Adrenal gland (tissue), 12 donors: Measurements from ENCODE around the gene CLEC19A. TPM values are rescaled to one million over a fixed set of nuclear protein-coding genes. Genes with fewer than 3 reads are reported as not detected.

ENCODE experiments used
- DNase-seq, 7 donors: peaks; one replicate each; pipeline ENCODE4 v3.0.0-alpha.2; 2019 to 2020
- H3K27ac ChIP-seq, 5 donors: fragments of 200-600 bp; sonication (generic) in 4 of 5; 1 replicate in 3 of 5; 2 replicates in 2 of 5; pipeline versions ENCODE4 v1.5.1 to v1.8.0; 2016 to 2020; ENCODE audit warnings: mild to moderate bottlenecking in 1 of 5
- H3K27me3 ChIP-seq: fragments of 200-600 bp; 2 replicates; pipeline ENCODE4 v1.8.0; 2021
- H3K36me3 ChIP-seq, 2 donors: fragments of 200-600 bp; replicated peaks in 1 of 2; 1 replicate in 1 of 2; 2 replicates in 1 of 2; pipeline versions ENCODE4 v1.5.1 to v1.8.0; 2018 to 2022
- H3K4me1 ChIP-seq, 2 donors: fragments of 200-600 bp; replicated peaks in 1 of 2; 1 replicate in 1 of 2; 2 replicates in 1 of 2; pipeline versions ENCODE4 v1.5.1 to v1.8.0; 2018 to 2021
- H3K4me3 ChIP-seq, 4 donors: fragments of 200-600 bp; sonication (generic) in 3 of 4; one replicate each; pipeline ENCODE4 v1.5.1; 2016 to 2018
- H3K9me3 ChIP-seq, 3 donors: fragments of 200-600 bp; sonication (generic) in 1 of 3; replicated peaks in 1 of 3; 1 replicate in 2 of 3; 2 replicates in 1 of 3; pipeline versions ENCODE4 v1.5.1 to v1.8.0; 2016 to 2021
- CTCF ChIP-seq, 6 experiments: fragments of 450-650 bp in 4 of 6; fragments of 200-600 bp in 2 of 6; sonication (generic) in 1 of 6; IDR thresholded peaks; 1 replicate in 5 of 6; 2 replicates in 1 of 6; pipeline versions ENCODE4 v1.5.1 to v1.8.0; 2016 to 2021; ENCODE audit warnings: antibody characterized with exemption in 6 of 6, mild to moderate bottlenecking in 2 of 6, moderate library complexity in 1 of 6
- POLR2A ChIP-seq, 2 donors: fragments of 450-650 bp; IDR thresholded peaks; one replicate each; pipeline ENCODE4 v1.6.1; 2017; ENCODE audit warnings: antibody characterized with exemption in 2 of 2, mild to moderate bottlenecking in 2 of 2, moderate library complexity in 1 of 2
- WGBS, 4 donors: extraction: QIAGEN DNeasy Blood & Tissue Kit in 2 of 4; methylation state at CpG; one replicate each; pipeline versions ENCODE4 v1.1.5 to v1.1.7; 2013 to 2017; 5-methylcytosine and 5-hydroxymethylcytosine counted together
- intact Hi-C, 2 donors: fragments of 100-400 bp; cut with DNase I; formaldehyde crosslinking; loops; one replicate each; pipeline versions ENCODE4 v1.14.1 to v1.15.0; 2022 to 2023
- polyA plus RNA-seq, 3 donors: library from polyadenylated mRNA; stranded (reverse); fragments of 200-250 nt in 2 of 3; fragments of 350-450 nt in 1 of 3; fragmentation: Illumina TruSeq in 1 of 3; extraction: RNeasy Lipid Tissue Mini Kit (QIAGEN cat#74804) in 1 of 3; gene quantifications; one replicate each; pipeline ENCODE4 v1.2.3, GENCODE V29; 2013 to 2014
- total RNA-seq, 9 donors: library from RNA; depleted of rRNA in 4 of 9; stranded (reverse); fragments of >200 nt in 4 of 9; fragments of 120-200 nt in 1 of 9; fragmentation: NEBNext Ultra II Directional in 1 of 9; extraction: Animal tissue kit (Norgen Biotek cat#: 25700) in 1 of 9; gene quantifications; one replicate each; pipeline versions ENCODE4 v1.1.0 to v1.2.4, GENCODE V29; 2013 to 2023
- donor health status: healthy with polysubstance abuse.
- donor health status: Bipolar disorder and iron deficiency.
- donor health status: DM: yes; HTN: yes; CAD: no.
- donor health status: DM: no; HTN: no; CAD: no.
- donor health status: DM: no; HTN: no; CAD: no.
- donor health status: DM: yes; HTN: yes; CAD: no.

The CLEC19A gene
- total and polyA plus RNA-seq, 12 donors, result 0.06 TPM; not detected in 11

DNA sequence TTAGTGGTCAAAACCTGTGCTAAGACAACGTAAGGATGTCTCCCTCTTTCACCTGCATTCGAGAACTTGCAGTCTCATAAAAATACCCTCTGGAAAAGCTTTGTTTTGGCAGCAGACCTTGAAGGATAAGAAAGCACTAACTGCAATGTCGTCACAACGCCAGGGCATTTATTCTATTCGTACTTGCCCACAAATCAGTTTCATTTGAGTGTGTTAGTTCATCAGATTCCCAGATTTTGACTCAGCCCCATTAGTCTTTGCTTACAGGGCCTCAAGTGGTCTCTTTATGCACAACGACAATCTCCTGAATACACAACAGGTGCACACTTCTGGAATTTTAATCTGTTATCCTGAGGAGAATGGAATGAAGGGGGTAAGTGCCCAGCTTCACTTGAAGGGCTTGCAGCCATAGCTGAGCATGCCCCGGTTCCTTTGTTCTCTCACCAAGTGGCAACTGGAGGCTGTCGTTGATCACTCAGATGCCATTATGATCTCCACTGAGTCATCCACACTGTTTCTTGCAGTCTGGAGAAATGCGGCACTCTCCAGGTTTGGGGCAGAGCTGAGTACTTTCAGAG, 58.8 kb downstream of the CLEC19A start:
- H3K4me3 ChIP-seq, result no peak overlapping the region
- no peaks in the 10 kb centered on the region for H3K4me1 ChIP-seq
- no peak overlapping the region for H3K27ac ChIP-seq
- intact Hi-C loops, result no loop called here
- TF ChIP-seq POLR2A (IDR thresholded peaks at IDR 0.05), result no peak
- H3K27me3 ChIP-seq, result no peaks in the 10 kb centered on the region
- no peaks in the 10 kb centered on the region for H3K36me3 ChIP-seq
- DNase-seq, result no peak
- H3K9me3 ChIP-seq, result no peaks in the 10 kb centered on the region
- 51 to 64% (median 55%) methylated on average over 9 of the region's 9 CpGs for WGBS, 4 donors

GRCh38 chr16:19344980-19345379, 59.4 kb downstream of the CLEC19A start:
- H3K4me3 ChIP-seq, result no peak overlapping the region
- no peaks in the 10 kb centered on the region for H3K27me3 ChIP-seq
- 65 to 80% (median 71%) methylated on average over 4 of the region's 4 CpGs for WGBS, 4 donors
- no peak overlapping the region for H3K27ac ChIP-seq
- H3K9me3 ChIP-seq, result no peaks in the 10 kb centered on the region
- TF ChIP-seq CTCF (IDR thresholded peaks at IDR 0.05) (no peak), POLR2A (IDR thresholded peaks at IDR 0.05) (no peak)
- intact Hi-C loops, result no loop called here
- no peak for DNase-seq
- H3K36me3 ChIP-seq, result no peaks in the 10 kb centered on the region
- no peaks in the 10 kb centered on the region for H3K4me1 ChIP-seq

- intact Hi-C loops, result no loop called here
- Histone ChIP-seq H3K4me1 (no peaks in the 10 kb centered on the region), H3K27ac (no peak overlapping the region), H3K36me3 (no peaks in the 10 kb centered on the region), H3K9me3 (no peaks in the 10 kb centered on the region), H3K4me3 (no peak overlapping the region), H3K27me3 (no peaks in the 10 kb centered on the region)
- DNase-seq, result no peak
- TF ChIP-seq CTCF (IDR thresholded peaks at IDR 0.05), result no peak
- TF ChIP-seq POLR2A (IDR thresholded peaks at IDR 0.05), result no peak
- WGBS, 4 donors, result 32 to 41% (median 37%) methylated on average over 3 of the region's 3 CpGs
Measured at GRCh38 chr16:19346335-19346922, 60.9 kb downstream of the CLEC19A start.

DNA sequence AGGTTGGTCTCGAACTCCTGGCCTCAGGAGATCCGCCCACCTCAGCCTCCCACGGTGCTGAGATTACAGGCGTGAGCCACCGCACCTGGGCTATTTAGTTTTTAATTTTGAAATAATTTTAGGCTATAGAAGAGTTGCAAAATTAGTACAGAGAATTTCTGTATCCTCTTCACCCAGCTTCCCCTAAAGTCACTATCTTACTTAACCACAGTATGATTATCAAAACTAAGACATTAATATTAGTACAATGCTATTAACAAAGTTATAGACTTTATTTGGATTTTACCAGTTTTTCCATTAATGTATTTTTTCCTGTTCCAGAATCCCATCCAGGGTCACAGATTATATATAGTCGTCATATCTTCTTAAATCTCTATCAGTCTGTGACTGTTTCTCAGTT, 62.6 kb downstream of the CLEC19A start:
- H3K4me3 ChIP-seq, result no peak overlapping the region
- no peak overlapping the region for H3K27ac ChIP-seq
- no peaks in the 10 kb centered on the region for H3K9me3 ChIP-seq
- no peaks in the 10 kb centered on the region for H3K36me3 ChIP-seq
- TF ChIP-seq POLR2A (IDR thresholded peaks at IDR 0.05) (no peak), CTCF (IDR thresholded peaks at IDR 0.05) (no peak)
- intact Hi-C loops, result no loop called here
- no peaks in the 10 kb centered on the region for H3K27me3 ChIP-seq
- no peak for DNase-seq
- WGBS, 4 donors, result 86 to 90% (median 88%) methylated on average over 6 of the region's 6 CpGs
- H3K4me1 ChIP-seq, result no peaks in the 10 kb centered on the region
